ENCODE measurements around the gene TRRAP.

The TRRAP gene

GRCh38 chr7:98943336-98943735 lies 65.0 kb downstream of the TRRAP start:
- DNase-seq (ENCODE audit: low read depth in 3 of 3, low spot score in 1 of 3), result no peak

GRCh38 chr7:98944386-98944785 lies 66.1 kb downstream of the TRRAP start:
- no peak for DNase-seq (ENCODE audit: low read depth in 3 of 3, low spot score in 1 of 3)

- DNase-seq (ENCODE audit: low read depth in 3 of 3, low spot score in 1 of 3), result no peak
These were observed 67.5 kb downstream of the TRRAP start for GRCh38 chr7:98945852-98946251.

- DNase-seq (ENCODE audit: low read depth in 3 of 3, low spot score in 1 of 3), result no peak
These were observed 68.1 kb downstream of the TRRAP start for GRCh38 chr7:98946389-98946788.

GRCh38 chr7:98949336-98950044 lies 71.2 kb downstream of the TRRAP start:
- no peak for DNase-seq (ENCODE audit: low read depth in 3 of 3, low spot score in 1 of 3)

- DNase-seq (ENCODE audit: low read depth in 3 of 3, low spot score in 1 of 3), result no peak
These were observed 77.7 kb downstream of the TRRAP start for GRCh38 chr7:98955992-98956391.

GRCh38 chr7:98956469-98956868 lies 78.1 kb downstream of the TRRAP start:
- DNase-seq (ENCODE audit: low read depth in 3 of 3, low spot score in 1 of 3), result no peak

GRCh38 chr7:98956937-98957336 lies 78.6 kb downstream of the TRRAP start:
- DNase-seq (ENCODE audit: low read depth in 3 of 3, low spot score in 1 of 3), result no peak

GRCh38 chr7:98957766-98958165 lies 79.4 kb downstream of the TRRAP start:
- no peak for DNase-seq (ENCODE audit: low read depth in 3 of 3, low spot score in 1 of 3)

GRCh38 chr7:98958968-98959367 lies 80.6 kb downstream of the TRRAP start:
- no peak for DNase-seq (ENCODE audit: low read depth in 3 of 3, low spot score in 1 of 3)

GRCh38 chr7:98963305-98963704 lies 85.0 kb downstream of the TRRAP start:
- no peak for DNase-seq (ENCODE audit: low read depth in 3 of 3, low spot score in 1 of 3)

GRCh38 chr7:98964596-98964995 lies 86.3 kb downstream of the TRRAP start:
- no peak for DNase-seq (ENCODE audit: low read depth in 3 of 3, low spot score in 1 of 3)

GRCh38 chr7:98968621-98969020 lies 90.3 kb downstream of the TRRAP start:
- no peak for DNase-seq (ENCODE audit: low read depth in 3 of 3, low spot score in 1 of 3)

GRCh38 chr7:98969386-98969785 lies 91.1 kb downstream of the TRRAP start:
- DNase-seq (ENCODE audit: low read depth in 3 of 3, low spot score in 1 of 3), result no peak

GRCh38 chr7:98970016-98970615 lies 91.8 kb downstream of the TRRAP start:
- no peak for DNase-seq (ENCODE audit: low read depth in 3 of 3, low spot score in 1 of 3)

- no peak for DNase-seq (ENCODE audit: low read depth in 3 of 3, low spot score in 1 of 3)
These were observed 92.5 kb downstream of the TRRAP start for GRCh38 chr7:98970805-98971204.

- no peak for DNase-seq (ENCODE audit: low read depth in 3 of 3, low spot score in 1 of 3)
These were observed 95.9 kb downstream of the TRRAP start for GRCh38 chr7:98974205-98974604.

GRCh38 chr7:98974906-98975816 lies 96.8 kb downstream of the TRRAP start:
- no peak for DNase-seq (ENCODE audit: low read depth in 3 of 3, low spot score in 1 of 3)

GRCh38 chr7:98976396-98977185 lies 98.3 kb downstream of the TRRAP start:
- DNase-seq (ENCODE audit: low read depth in 3 of 3, low spot score in 1 of 3), result no peak

GRCh38 chr7:98978672-98979071 lies 100.3 kb downstream of the TRRAP start:
- no peak for DNase-seq (ENCODE audit: low read depth in 3 of 3, low spot score in 1 of 3)

GRCh38 chr7:98981701-98982100 lies 103.4 kb downstream of the TRRAP start:
- DNase-seq (ENCODE audit: low read depth in 3 of 3, low spot score in 1 of 3), result no peak
